GM19328 (cell line): ENCODE measurements around the gene SEC22C.

Source experiments
- ATAC-seq: cut with Tn5 transposase; IDR thresholded peaks from one replicate; pipeline ENCODE4 v1.9.1; 2021; ENCODE audit warnings: mild to moderate bottlenecking, moderate library complexity; ENCODE audit not compliant: unreplicated experiment

The SEC22C gene

DNA sequence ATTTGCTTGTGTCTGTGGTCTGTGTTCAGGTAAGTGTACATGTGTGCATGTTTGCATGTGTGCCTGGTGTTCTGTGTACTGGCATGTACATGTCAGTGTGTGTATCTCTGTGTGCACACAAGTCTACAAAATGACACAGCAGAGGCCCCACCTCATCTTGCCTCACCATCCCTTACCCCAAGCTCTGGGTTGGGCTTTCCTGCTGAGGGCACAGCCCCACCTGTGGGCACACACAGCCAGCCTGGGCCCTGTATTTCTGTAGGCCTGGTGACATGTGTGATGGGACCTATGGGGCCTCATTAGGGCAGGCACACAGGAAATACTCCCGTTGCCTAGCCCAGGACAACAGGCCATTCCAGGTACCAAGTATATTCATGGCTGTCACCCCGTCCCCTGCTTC lies 65.8 kb downstream of the SEC22C start:
- no peak for ATAC-seq

DNA sequence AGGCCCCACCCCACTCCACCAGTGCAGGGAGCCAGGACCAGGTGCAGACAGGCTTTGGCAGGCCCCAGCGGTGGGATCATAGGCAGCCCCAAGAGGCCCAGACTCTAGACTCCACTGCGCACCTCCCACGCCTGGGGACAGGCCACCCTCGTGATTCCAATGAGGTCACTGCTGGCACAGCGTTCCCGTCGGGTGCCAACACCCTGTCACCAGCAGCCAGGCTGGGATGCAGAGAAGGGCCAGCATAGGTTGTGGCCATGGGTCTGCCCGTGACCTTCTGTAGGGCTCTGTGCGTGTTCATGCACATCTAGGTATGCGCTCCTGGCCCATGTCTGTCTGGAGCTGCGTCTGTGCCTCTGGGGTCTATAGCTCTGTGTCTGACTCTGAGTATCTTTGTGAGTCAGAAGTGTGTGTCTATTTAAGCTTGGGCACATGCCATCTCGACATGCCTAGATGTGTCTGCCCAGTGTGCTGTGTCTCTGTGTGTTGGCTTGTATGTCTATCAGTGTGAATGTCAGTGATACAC lies 66.3 kb downstream of the SEC22C start:
- ATAC-seq, result no peak

DNA sequence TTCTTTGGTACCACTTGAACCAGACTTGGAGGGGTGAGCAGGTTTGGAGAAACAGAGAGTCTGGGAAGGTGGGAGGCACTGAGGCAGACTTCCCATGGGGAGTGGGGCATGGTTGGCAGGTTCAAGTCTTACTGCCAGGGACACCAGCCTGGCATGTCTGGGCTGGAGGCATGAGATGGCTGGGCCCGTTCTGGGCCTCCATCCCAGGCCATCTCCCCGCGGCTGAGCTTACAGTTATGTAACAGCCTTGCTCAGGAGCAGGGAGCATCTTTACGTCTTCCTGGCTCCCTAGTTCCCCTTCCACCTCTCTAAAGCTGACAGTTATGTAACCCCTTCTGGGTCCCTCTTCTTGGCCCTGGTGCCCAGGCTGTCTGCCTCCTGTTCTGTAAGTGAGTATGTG lies 66.9 kb downstream of the SEC22C start:
- no peak for ATAC-seq

DNA sequence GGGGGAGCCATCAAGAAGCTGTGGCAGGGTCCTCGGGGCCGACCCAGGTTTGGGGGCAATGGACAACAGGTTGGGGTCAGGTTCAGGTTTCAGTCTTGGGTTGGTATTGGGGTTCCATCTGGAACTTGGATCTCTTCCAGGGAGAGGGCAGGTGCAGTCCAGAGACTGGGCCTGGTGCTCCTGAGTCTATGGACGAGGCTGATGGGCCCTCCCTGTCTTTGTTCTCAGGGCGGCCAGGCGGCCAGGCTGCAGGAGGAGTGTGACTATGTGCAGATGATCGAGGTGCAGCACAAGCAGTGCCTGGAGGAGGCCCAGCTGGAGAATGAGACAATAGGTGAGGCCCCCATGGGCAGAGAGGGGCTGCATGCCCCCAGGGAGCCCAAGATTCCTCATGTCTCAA lies 68.2 kb downstream of the SEC22C start:
- no peak for ATAC-seq

DNA sequence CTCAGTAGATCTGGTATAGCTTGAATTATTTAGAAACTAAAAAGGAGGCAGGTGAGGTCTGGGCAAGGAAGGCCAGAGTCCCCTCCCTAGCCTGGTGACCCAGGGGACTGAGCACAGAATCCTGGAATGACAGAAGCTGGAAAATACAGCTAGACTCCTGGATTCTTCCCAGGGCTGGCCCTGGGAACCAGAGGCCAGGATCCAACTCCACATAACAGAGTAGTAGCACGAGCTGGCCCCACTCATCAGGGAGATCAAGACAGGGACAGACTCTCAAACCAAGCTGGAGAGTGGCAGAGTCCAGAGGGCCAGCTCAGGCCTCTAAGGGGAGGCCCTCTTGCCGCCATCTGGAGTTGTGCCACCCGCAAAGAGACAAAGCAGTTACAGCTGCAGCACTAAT lies 68.6 kb downstream of the SEC22C start:
- no peak for ATAC-seq

DNA sequence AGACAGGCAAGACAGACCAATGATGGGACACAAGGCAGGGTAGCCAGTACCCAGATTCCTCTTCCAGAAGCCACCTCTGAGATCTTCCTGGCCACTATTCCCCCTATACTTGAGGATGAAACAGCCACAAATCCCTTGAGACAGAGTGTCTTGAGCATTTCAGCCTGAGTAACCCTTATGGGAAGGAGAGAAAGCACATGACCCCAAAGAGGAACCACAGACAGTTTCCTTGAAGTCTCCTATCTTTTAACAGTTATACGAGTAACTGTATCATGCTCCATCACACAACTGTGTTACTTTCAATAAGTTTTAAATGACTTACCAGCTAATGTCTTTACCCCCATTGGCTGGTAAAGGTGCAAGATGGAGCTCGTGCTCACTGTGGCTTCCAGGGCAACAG lies 70.0 kb downstream of the SEC22C start:
- no peak for ATAC-seq

DNA sequence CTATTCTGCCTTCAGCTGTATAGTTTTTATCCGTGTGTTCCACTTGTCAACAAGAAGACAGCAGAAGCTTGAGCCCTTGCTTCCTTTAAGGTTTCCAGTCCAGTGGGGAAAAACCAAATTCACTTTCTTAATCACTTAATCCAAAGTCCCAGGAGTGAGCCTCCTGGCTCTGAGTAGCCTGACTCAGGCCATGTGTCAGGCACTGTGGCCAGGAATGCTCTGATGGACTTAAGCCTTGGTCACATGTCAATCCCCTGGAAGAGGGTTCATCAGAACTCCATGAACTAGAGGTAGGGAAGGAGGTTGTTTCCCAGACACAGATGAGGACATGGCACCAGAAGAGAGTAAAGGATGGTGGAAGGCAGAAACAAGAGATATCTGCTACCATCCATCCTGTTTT lies 70.6 kb downstream of the SEC22C start:
- no peak for ATAC-seq

DNA sequence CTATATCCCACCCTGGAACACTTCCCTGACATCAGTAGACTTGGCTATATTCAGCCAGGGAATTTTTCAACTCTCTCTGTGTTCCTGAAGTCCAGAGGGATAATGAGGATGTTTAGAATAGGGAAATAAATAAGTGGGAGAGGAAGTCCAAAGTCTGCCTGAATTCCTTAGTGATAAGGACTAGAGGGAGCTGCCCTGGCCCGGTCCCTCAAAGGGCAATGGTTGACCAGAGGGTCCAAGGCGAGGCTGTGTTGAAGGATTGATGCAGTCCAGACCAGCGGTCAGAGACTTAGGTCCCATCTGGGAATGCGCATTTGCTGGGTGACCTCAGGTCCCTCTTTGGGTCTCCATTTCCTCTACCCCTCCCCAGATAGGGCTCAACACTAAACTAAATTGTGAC lies 71.4 kb downstream of the SEC22C start:
- no peak for ATAC-seq

DNA sequence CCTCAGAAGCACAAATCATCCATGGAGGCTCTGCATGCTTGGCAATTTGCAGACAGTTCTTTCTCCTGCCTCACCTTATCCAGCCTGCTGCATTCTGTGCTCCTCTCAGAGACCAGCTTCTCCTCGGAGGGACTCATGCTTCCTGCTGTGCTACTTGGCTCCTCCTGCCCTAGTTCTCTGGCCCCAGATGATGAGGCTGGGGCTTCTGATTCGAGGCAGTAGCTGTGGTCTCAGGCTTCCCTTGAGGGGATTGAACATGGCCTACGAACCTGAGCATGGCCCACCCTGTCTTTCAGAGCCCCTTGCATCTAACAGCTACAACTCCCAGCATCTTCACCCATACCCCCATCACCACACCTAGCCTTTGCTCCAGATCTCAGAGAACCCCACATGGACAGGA lies 72.7 kb downstream of the SEC22C start:
- no peak for ATAC-seq

DNA sequence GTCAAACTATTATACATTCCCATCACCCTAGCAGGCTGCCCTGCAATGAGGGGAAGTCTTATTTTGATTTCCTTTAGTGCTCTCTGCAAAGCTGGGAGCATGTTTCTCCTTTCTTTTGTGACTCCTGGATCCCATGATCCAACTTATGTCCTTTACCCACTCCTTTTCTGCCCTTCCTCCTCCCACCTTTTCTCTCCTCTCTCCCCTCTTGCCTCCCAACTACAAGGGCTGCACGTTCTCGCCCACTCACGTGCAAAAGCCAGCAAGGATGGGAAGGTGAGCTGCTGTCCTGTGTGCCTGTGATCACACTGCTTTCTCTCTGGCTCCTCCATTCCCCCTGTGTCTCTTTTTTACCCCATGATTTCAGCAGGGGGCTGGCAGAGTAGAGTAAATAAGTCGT lies 73.2 kb downstream of the SEC22C start:
- no peak for ATAC-seq

DNA sequence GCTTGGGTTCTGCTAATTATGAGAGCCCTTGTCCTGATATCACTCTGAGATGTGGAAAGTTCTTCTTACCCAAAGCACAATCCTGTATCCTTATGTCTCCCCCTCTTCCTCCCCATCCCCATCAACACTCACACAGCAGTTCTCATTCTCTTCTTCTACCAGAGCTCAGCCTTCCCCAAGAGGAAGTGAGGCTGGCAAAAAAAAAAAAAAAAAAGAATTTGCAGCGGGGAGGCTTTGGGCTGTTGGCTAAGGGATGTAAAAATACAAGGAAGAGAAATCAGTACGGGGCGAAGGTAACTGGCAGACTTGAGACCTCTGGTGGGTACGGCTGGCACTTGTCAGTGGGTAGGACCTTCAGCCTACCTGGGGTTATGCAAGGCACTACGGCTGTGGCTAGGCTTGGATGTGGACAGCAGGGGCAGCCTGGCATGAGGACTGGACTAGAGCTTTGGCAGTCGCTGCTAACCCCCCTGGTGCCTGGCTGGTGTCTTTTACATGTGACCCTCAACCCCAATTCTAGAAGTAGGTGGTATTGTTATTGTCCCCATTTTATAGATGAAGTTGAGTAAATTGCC lies 73.9 kb downstream of the SEC22C start:
- ATAC-seq, result no peak

DNA sequence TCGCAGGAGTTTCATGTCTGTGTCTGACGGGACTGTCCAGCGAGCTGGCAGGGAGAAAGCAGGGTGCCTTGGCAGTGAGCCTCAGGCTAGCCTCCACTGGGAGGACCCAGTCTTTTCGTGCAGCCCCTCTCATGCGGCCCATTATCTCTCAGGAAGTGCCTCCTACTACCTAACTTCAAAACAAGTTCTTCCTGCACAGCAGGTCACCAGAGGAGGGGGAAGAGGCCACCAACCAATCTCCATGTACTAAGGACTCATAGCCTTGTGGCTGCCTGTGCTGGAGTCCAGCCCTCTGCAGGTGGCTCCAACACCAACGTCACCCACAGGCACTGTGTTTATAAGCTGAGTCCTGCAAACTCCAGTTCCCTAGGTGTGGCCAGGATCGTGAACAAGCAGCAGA lies 74.5 kb downstream of the SEC22C start:
- no peak for ATAC-seq

DNA sequence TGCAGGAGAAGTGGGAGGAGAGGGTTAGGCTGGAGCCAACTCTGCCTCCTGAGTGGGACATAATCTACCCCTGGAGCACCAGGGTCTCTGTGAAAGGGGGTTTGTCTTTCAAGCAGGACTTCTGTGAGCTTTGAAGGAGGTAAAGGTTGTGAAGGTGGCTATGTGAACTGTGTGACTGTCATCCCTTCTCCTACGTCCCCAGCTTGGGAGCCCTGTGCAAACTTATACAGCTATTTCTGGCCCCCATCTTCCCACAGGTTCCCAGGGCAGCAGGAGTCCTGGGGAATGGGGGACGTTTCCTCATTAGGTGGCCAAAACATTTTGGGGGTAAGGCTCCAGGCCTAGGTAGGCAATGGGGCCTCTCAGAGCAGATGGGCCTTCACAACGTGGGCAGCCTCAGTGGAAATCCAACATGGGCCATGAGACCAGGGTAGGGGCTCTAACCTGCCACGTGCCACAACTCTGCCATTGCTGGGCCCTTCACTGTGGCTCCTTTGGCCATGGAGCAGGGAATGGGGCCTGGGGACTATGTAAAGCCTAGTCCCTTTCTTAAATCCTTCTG lies 75.8 kb downstream of the SEC22C start:
- ATAC-seq, result no peak

DNA sequence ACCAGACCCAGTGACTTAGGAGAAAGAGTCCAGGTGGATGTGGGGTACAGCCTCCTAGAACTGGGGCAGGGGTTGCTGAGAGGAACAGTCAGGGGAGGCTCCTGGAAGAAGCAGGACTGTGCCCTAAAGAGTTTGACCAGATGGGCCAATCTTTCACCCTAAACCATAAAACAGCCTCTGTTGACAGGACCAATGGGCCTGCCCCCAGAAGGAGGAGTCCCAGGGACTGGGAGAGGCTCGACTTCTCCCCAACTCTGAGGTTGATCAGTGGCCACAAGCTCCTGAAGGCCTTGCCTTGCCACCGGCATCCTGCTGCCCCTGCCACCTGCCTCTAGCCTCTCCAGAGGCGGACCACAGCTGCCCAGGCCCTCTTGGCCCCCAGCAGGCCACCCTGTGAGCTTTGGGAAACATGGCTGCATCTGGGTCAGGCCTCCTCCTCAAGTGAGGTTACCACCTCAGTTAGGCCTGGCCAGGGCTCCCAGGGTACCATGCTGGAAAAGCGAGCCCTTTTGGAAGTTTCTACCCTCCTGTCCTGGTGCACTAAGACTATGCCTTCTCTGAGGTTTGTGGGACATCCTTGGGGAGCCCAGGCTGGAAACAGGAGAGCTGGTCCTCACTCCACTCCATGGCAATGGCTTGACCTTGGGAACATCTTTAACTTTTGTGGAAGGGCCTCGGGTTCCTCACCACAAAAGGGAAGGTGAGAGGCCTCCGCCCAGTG lies 76.5 kb downstream of the SEC22C start:
- no peak for ATAC-seq

DNA sequence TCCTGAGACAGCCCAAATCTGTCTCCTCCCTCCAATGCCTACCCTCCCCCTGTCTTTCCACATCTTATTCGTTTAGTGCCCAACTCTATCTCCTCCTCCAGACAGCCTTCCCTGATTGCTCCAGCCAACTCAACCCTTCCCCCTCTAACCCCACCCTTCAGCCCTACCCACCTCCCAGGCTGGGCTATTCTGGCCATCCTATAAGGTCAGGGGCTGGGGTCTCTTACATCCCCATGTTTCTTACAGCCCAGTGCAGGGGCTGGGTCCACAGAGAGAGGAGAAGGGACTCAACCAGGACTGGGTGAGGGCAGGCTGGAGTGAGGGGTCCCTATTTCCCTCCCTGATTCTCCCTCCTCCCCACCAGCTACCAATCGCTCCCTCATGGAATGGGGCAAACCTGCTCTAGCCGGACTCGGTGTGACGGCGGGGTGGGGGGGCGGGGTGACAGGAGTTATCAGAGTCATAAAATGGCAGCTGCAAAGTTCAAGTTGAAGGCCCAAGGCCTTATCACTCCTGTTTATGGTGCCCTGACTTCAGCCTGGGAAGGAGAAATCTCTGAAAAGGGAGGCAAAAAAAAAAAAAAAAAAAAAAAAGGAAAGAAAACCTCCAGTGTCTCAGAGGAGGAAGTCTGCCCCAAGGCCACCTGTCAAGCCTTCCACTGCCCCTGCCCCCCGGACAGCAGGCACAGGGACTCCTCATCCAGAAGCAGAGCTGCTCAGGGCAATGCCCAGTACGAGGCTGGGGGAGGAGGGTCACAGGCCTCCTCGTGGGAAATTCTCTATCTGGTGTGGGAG lies 77.2 kb downstream of the SEC22C start:
- ATAC-seq, result no peak

DNA sequence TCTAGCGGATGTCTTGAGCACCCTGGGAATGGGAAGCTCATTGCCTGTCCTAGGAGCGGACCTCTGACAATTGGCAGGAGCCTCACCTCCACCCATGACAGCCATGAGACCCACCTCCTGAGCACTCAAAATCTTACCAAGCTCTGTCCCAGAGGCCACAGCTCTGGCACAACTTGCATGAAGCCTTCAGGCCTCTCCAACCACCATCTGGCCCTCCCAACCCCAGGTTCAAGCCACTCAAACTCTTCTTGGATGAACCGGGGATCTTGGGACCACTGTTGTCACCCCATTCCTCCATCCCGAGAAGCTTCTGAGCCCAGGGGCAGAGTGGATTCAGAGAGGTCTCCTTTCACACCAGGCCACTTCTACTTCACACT lies 77.8 kb downstream of the SEC22C start:
- ATAC-seq, result no peak

DNA sequence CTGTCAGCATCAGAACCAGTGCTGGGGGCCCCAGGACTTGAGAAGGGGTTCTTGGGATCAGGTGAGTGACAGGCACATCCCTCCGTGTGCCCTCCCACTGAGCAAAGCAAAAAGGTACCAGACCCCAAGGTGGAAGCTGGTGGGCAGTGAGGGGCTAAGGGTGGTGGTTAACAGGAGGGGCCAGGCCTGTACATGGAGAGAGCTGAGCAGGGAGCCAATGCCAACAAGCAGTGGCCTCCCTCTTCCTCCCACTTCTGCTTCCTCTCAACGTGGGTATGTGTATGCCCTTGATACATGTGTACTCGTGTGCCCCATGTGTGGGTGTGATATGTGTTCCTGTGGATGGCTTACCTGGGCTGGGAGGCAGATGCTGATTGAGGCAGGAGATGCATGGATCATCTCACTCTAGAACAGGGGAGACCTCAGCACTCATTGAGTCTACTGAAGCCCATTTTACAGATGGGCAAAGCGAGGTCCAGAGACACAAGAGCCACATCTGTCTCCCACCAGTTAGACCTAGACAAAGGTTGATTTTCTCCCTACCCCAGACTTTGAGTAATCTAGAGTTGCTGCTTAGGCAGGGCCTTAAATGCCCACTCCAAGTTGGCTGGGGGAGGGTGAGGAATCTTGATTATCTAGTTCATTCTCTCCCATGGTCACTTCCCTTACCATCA lies 78.4 kb downstream of the SEC22C start:
- ATAC-seq, result no peak

DNA sequence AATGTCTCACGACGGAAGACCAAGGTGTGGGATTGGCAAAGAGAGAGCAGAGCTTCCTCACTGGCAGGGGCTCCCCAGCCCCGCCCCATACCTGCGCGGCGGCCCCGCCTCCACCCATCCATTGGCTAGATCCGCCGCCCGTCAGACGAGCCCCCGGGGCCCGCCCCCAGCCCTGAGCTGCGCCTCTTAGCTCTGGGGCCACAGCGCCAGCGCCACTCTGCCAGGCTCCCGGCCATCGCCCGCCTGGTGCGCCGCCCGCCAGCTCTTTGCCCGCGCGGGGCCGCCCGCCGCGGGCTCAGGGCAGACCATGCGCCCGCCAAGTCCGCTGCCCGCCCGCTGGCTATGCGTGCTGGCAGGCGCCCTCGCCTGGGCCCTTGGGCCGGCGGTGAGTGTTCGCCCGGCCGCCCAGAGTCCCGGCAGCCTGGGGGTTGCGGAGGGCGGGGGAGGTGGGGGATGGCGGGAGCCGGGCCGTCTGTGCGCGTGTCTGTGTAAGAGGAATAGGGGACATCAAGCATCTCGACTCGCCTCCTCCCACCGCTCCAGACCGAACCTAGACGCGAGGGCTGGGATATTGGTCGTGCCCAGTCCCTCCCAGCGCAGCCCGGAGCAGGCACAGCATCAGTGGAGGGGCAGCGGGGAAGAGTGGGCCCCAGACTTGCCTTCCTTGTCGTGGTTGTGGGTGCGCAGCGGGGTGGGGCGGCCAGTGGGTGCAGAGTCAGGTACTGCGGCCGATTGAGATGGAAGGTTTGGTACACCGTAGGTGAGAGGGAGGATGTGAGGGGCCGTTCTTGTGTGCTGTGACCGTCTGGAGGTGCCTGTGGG lies 79.1 kb downstream of the SEC22C start, which contains the start of gene VIPR1:
TSS of gene VIPR1 (plus strand) at position 215 of the 822 bp plus-strand sequence. CDS start at position 308, 93 bp downstream.
- ATAC-seq, result peak; percentile 91

DNA sequence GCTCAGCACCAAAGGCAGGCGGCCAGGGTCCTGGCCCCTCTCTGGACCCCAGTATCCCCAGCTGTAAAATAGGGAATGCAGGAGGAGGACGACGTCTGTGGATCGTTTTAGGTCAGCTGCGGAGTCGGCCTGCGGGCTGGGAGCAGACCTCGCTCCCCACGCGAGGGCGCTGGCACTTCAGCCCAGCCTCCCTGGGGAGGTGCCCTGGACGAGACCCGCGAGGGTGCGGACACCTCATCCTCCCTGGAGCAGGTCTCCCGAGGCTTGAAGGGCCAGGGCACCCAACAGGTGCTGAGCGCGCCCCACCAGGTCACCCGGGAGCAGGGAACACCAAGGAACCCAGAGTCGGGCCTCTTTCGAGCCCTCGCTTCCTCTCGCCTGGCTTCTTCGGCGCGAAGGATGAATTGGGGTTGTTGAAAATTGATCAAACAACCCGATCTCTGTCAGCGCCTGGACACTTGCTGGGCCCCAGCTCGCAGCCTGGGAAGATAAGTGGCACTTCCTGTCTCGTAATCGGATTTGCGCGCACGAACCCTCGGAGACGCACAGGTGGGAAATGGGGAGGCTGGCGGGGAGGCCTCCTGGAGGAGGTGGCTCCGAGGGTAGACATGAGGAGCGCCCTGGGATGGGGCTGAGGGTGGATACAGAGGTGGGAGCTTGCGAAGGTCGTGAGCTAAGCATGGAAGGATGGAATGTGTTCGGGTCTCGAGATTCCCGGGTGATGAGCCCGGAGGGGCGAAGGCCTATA lies 79.9 kb downstream of the SEC22C start:
- ATAC-seq, result peak; percentile 19

DNA sequence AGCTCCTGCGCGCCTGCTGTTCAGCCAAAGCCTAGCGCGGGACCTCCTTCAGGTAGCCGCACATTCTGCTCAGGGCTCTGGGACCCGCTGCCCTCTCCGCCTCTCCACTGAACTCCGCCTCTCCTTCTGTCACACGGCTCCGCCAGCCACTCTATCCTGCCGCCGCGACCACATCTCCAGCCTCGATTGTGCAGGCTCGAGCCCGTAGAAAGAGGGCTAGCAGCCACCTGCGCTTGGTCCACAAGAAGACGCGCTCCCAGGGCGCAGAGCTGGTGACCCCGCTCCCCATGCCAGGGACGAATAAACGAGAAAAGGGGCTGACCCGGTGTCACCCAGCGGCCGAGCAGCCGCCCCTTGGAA lies 80.5 kb downstream of the SEC22C start:
- no peak for ATAC-seq
